Amniotic stem cell (primary cell): ENCODE measurements around the gene NEGR1.

Source experiments
- DNase-seq: peaks from one replicate; lab custom pipeline; 2025; lab: John Stamatoyannopoulos, UW

The NEGR1 gene

DNA sequence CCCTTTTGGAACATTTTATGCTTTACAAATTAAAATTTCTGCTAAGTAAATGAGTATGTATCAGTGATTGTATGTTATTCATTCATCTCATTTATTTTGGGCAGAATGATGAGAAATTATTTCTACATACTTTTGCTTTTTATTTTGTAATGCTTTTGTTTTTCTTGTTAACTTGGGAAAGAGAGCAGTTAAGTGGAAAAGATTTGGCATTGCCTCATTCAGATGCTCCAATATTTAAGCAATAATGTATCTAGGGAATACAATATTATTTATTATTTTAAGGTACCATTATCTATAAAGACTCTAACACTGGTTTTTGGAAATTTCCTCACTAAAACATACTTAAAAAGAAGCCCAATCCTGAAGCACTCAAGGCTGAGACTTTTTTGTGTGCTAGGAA is 431.8 kb downstream of the NEGR1 start:
- no peak for DNase-seq

DNA sequence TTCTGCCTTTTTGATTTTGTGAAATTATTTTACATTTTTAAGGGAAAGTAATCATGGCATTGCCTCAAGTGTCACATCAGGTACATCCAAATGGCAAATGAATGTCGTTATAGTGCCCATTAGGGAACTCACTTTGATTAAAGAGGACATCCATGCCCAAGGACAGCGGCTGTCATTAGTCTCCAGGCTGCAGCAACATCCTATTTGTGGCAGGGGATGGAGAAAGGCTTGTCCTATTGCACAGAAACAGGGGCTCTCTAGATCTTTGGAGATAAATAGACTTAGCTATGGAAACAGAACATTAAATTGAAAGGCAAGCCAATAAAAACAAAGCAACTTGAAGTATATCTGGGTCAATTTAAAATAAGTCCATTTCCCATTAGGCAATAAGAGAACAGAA is 439.3 kb downstream of the NEGR1 start:
- DNase-seq = no peak

GRCh38 chr1:71839876-71840275 is 442.5 kb downstream of the NEGR1 start:
- no peak for DNase-seq

DNA sequence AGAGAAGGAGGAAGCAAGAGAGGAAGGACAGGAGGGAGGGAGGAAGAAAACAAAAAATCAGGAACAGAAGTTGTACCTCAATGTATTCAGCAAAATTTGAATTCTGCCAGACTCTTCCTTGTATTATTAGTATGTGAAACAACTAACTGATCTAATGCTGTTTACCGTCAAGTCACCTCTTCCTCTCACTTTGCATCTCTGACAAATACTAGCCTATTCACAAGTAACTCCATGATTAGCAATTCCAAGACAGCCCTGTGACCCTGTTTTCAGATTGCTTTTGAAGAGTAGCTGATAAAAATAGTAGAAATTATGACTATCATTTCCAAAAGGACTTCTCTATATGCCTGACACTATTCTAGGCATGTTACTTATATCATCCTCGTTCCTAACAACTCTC is 445.4 kb downstream of the NEGR1 start:
- DNase-seq = no peak

DNA sequence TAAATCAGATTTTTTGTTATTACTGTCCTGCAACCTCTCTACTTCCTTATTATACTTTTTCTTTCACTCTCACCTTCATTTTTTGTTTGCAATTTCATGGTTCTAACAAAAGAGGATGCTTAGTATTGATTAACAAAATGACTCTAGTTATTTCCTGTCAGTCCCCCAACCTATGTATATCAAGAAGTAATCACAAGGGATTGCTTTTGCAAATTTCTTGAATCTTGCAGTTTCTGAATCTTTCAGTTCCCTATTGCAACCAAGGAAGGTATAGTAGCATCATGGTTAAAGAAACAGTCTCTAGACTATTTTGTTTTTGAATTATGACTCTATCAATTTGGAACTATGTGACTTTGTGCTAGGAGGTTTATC is 446.9 kb downstream of the NEGR1 start:
- DNase-seq = no peak

- no peak for DNase-seq
Observed at GRCh38 chr1:71834601-71835441, 447.5 kb downstream of the NEGR1 start.

DNA sequence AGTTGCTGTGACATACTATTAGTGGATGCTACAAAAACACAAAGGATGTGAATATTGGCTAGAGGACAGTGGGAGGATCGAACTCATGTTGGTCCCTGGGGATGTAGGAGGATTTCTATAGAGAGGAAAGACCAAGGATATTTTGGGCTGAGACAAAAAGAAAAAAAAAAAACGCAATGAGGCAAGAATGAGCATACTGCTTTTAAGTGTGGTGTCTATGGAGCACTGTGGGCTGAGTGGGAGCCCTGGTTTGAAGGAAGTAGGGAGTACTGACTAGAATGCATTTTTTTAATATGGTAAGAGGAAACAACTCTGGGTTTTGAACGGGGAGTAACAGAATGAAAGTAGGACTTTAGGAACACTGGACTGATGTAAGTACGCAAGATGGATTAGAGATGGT is 450.7 kb downstream of the NEGR1 start:
- no peak for DNase-seq

GRCh38 chr1:71829346-71829745 is 453.0 kb downstream of the NEGR1 start:
- no peak for DNase-seq

GRCh38 chr1:71828431-71829012 is 453.8 kb downstream of the NEGR1 start:
- DNase-seq = no peak

- no peak for DNase-seq
Observed at GRCh38 chr1:71823708-71824305, 458.5 kb downstream of the NEGR1 start.

GRCh38 chr1:71817028-71817427 is 465.3 kb downstream of the NEGR1 start:
- DNase-seq = no peak

- DNase-seq = no peak
Observed at GRCh38 chr1:71809085-71809484, 473.3 kb downstream of the NEGR1 start.

DNA sequence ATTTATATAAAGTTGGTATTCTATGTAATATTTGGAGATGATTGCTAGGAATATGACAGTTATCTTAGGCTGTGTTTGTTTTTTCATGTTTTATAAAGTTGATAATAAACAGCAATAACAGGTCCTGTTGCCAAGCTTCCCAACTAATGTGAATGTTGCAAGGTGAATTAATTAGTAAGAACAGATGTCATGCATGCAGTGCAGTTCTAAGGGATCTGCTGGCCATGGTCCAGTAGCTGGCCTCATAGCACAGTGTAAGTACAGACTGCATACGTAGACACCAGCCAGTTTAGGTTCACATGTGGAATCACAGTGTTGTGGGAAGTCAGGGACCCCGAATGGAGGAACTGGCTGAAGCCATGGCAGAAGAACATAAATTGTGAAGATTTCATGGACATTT is 478.2 kb downstream of the NEGR1 start:
- no peak for DNase-seq

GRCh38 chr1:71796006-71796405 is 486.3 kb downstream of the NEGR1 start:
- DNase-seq = no peak

GRCh38 chr1:71792264-71792663 is 490.1 kb downstream of the NEGR1 start:
- DNase-seq = no peak

- DNase-seq = no peak
Observed at GRCh38 chr1:71788113-71788512, 494.2 kb downstream of the NEGR1 start.

DNA sequence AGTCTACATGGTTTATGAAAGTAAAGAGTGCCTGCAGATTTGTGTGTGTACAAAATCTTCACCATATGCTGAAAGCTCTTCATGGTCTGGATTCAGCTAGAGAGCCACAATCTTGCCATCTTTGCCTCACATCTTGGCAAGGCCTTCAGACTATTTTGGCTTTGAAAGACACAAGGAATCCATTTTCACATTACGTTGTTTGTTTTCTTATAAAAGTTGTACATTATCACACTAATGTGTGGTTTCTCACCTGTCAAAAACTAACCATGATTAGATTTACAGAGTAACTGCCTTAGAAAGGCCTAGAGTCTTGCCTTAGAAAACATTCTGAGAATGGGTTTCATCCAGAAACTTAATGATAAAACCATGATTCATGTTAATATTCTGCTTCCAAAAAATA is 494.6 kb downstream of the NEGR1 start:
- no peak for DNase-seq

- DNase-seq = no peak
Observed at GRCh38 chr1:71786218-71786617, 496.1 kb downstream of the NEGR1 start.

- DNase-seq = no peak
Observed at GRCh38 chr1:71785450-71785849, 496.9 kb downstream of the NEGR1 start.

- no peak for DNase-seq
Observed at GRCh38 chr1:71785000-71785399, 497.3 kb downstream of the NEGR1 start.

GRCh38 chr1:71784241-71784640 is 498.1 kb downstream of the NEGR1 start:
- DNase-seq = no peak

DNA sequence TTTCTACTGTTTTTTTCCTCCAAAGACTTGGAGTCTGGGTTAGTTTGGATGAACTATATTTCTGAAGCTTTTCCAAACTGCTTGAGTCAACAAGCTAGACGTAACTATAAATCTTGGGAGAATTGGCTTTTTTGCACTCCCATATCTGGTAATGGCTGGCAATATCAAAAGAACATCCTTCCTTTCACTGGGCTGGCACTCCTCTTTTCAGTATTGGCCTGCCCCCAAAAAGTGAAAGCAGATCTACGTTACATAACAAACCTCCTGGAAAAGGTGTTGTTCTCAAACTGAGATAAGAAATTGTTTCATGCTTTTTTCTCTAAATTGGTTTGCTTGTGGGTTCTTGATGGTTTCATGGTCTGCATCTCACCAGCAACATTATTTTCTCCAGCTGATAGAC is 499.3 kb downstream of the NEGR1 start:
- DNase-seq = no peak

DNA sequence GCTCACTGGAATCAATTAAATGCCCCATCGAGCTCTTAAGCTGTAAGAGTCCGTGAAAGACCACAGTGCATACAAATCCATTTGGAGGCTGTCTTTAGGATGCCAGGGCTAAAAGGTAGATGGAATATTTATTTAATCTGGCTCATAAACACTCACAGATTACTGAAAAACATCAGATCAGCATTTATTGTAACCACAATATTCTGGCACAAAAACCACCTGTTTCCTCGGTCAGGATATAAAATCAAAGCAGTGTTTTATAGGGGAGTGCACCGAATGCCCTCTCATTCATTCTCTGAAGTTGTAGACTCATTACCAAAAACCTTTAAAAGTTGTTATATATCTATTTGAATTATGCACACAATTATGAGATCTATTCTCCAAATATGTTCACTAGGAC is 500.9 kb downstream of the NEGR1 start:
- DNase-seq = no peak

DNA sequence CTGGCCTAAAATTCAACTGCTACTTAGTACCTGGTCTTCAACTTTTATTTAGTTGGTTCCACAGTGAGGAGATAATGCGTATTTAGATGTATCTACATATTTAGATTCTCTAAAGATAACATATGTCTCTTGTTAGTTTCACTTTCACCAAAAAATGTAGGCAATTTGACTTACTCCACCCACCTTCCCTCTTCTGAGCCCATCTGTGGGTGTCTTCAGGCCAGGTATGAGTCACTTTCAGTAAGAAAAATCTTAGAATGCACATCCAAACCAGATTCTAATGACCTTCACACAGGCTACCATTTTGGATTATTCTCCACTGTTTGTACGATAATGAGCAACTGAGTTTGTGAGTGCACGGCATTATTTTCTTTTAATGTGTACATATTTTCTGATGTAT is 501.7 kb downstream of the NEGR1 start:
- no peak for DNase-seq
